Motor neuron (in vitro differentiated cells): Measurements from ENCODE around the gene COL23A1. TPM values are rescaled to one million over a fixed set of nuclear protein-coding genes. Genes with fewer than 3 reads are reported as not detected.
A peak's percentile ranks its signal among the peaks of the same experiment; 100 is the strongest.
"Not testable (repeated sequence)": the region's sequence is repeated elsewhere in the genome, so short reads cannot be mapped to it uniquely, and the experiment has no call there.

Experiments
- ATAC-seq, 8 experiments: fragments of 200-7000 bp; cut with Tn5 transposase; replicated peaks in 6 of 8; 2 replicates each; pipeline ENCODE4 v1.8.0; 2021; ENCODE audit warnings: mild to moderate bottlenecking in 8 of 8, moderate library complexity in 8 of 8
- H3K27ac ChIP-seq, 2 donors: fragments of 250-450 bp; sonication (Bioruptor Pico); 2 replicates each; pipeline ENCODE4 v1.9.0; 2021; ENCODE audit warnings: antibody characterized with exemption in 2 of 2, mild to moderate bottlenecking in 2 of 2, moderate library complexity in 1 of 2
- H3K4me1 ChIP-seq, 2 donors: fragments of 250-450 bp; sonication (Bioruptor Pico); replicated peaks in 1 of 2; 2 replicates each; pipeline ENCODE4 v1.6.1; 2021; ENCODE audit warnings: antibody characterized with exemption in 2 of 2, mild to moderate bottlenecking in 2 of 2, moderate library complexity in 1 of 2
- H3K4me3 ChIP-seq, 5 donors: fragments of 250-450 bp; sonication (Bioruptor Pico); 2 replicates each; pipeline ENCODE4 v1.9.0; 2021; ENCODE audit warnings: antibody characterized with exemption in 5 of 5, mild to moderate bottlenecking in 5 of 5, moderate library complexity in 4 of 5
- WGBS, 10 experiments: fragments of 450-650 bp; shearing (Covaris generic); methylation state at CpG; one replicate each; pipeline ENCODE4 v1.0.0; 2022; 5-methylcytosine and 5-hydroxymethylcytosine counted together
- in situ Hi-C, 9 experiments: fragments of 400-800 bp; cut with MboI; loops; one replicate each; pipeline ENCODE4 v1.15.0; 2021; ENCODE audit warnings: low sequenced_read_pairs in 9 of 9, low pct_unique_long_range_greater_than_20kb in 2 of 9; ENCODE audit not compliant: unreplicated experiment in 9 of 9
- total RNA-seq, 8 experiments: library from RNA; unstranded; fragments of 300-600 nt; gene quantifications; 2 replicates each; pipeline versions ENCODE4 v1.2.3 to v1.2.4, GENCODE V29; 2022

Gene COL23A1
- total RNA-seq, 8 experiments from 2014 or later = 0.10 to 10.8 (median 0.20) TPM

DNA sequence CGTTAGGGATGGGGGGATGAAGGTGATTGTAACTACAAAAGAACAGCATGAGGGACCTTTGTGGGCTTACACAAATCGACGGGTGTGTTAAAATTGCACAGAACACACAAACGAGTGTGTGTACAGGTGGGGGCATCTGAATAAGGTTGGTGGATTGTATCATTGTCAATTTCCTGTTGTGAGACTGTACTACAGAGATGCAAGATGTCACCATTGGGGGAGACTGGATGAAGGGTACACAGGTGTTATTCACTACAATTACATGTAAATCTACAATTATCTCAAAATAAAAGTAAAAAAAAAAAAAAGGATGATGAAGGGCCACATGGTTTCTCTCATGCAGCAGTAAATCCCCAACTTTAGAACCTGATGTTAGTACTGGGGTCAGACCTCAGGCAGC, 326.1 kb downstream of the COL23A1 start:
- no peak overlapping the region for H3K27ac ChIP-seq
- no peak overlapping the region for H3K4me3 ChIP-seq
- WGBS, 10 experiments = 0 to 80% (median 60%) methylated on average over 1 to 4 of the region's 4 CpGs
- no peaks in the 10 kb centered on the region for H3K4me1 ChIP-seq
- ATAC-seq = no peak
- in situ Hi-C loops = no loop called here

DNA sequence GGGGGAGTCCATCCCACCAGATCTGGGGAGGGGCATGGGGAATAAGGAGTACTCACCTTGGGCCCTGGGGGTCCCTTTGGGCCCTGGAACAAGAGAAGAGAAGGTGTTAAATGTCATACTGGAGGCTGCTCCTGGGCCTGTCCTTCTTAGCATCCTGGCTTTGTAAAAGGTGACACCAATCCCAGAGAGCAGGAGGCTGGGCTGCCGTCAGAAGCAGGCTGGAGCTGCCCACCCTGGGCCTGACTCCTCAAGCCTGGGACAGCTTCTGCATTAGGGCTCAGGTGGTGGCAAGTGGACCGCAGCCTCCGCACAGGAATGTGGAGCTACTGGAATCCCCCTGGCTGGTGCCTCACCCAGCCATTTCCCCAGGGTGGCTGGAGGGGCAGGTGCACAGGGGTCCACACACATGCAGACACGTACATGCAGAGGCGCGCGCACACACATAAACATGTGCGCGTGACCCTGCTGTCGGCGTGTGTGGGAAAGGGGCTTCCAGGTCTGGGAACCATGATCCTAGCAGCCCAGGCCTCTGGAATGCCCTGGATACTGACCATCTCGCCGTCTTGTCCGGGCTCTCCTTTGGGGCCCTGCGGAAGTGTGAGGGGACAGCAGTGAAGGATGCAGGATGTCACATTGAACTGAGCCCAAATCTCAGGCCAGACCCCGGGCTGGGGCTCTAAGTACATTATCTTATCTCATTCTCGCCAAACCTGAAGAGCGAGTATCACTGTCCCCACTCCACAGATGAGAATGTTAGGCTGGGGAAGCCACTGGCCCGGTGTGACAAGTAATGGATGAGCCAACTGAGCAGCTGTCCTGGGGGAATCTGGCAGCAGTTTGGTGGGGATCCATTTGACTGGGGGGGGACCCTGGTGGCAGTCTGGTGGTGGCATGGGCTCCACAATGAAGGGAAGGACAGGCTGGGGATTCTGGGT, 328.3 kb downstream of the COL23A1 start:
- Histone ChIP-seq H3K4me1 (no peaks in the 10 kb centered on the region), H3K4me3 (no peak overlapping the region), H3K27ac (no peak overlapping the region)
- in situ Hi-C loops = no loop called here
- no peak for ATAC-seq
- WGBS, 10 experiments = 61 to 94% (median 89%) methylated on average over 2 to 12 of the region's 19 CpGs; no CpG with 5 or more reads in 6 of the 10 experiments

DNA sequence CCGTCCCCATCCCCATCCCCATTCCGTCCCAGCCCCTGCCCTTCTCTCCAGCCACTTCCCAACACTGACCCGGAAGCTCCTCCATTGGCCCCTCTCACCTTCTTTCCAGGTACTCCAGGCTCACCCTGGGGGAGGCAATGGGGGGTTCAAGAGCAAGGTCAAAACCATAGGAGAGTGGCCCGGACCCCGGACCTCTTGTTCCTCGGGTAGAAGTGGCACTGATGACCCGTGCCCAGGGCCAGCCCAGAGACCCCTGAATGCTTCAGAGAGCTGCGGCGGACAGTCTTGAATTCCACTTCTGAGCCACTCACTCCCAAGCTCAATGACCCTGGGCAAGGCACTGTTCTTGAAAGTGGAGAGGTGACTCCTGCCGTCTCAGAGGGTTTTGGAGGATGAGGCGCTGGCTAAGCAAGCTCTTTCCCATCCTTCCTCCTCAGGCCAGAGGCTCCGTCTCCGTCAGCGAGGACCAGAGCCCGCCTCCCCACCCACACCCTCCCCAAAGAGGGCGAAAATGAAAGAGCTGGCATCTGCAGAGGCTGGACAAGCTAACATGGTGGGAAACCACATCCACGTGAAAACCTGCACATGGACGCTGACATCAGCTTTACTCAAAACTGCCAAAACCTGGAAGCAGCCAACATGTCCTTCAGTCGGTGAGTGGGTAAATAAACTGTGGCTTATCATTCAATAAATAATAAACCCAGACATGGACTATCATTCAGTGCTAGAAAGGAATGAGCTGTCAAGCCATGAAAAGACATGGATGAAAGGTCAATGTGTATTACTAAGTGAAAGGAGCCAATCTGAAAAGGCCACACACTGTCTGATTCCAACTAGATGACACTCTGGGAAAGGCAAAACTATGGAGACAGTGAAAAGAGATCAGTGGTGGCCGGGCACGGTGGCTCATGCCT, 330.3 kb downstream of the COL23A1 start:
- WGBS, 10 experiments = 28 to 88% (median 75%) methylated on average over 1 to 7 of the region's 21 CpGs; no CpG with 5 or more reads in 2 of the 10 experiments
- in situ Hi-C loops = no loop called here
- ATAC-seq = no peak
- Histone ChIP-seq H3K27ac (no peak overlapping the region), H3K4me1 (no peaks in the 10 kb centered on the region), H3K4me3 (no peak overlapping the region)

DNA sequence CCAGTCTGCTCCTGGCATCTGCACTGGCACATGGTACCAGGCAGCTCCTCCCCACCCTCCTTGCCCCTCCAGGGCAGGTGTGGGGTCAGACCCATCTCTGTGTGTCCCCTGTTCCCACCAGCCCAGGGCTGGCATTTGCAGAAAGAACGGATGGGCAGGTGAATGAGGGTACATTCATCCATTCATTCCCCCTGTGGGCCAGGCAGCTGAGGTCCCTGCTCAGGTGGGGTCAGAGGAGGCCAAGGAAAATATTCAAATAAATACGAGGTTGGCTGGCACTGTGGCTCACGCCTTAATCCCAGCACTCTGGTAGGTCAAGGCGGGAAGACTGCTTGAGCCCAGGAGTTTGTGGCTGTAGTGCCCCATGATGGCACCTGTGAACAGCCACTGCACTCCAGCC, 332.5 kb downstream of the COL23A1 start:
- 0 to 100% (median 89%) methylated on average over 1 to 4 of the region's 4 CpGs; no CpG with 5 or more reads in 5 of the 10 experiments for WGBS, 10 experiments
- in situ Hi-C loops = no loop called here
- H3K27ac ChIP-seq = no peak overlapping the region
- no peak overlapping the region for H3K4me3 ChIP-seq
- H3K4me1 ChIP-seq = no peaks in the 10 kb centered on the region
- no peak for ATAC-seq

DNA sequence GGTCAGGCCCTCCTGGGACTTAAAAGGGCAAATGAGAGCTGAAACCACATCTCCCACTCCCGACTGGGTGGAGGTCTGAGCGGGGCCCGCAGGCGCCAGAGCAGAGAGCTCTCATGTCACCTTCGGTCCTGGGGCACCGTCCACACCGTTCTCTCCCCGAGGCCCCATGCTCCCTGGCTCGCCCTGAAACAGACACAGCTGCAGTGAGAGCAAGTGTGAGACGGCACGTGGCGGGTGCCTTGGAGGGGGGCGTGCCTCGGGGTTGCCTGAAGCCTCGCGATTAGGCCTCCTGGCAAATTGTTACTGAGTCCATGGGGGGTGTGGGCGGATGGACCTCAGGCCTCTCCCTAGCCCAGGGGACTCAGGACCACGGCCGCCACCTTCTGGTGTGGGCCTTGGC, 333.4 kb downstream of the COL23A1 start:
- in situ Hi-C loops = no loop called here
- 79 to 100% methylated on average over 1 to 8 of the region's 19 CpGs; no CpG with 5 or more reads in 8 of the 10 experiments for WGBS, 10 experiments
- no peaks in the 10 kb centered on the region for H3K4me1 ChIP-seq
- no peak overlapping the region for H3K4me3 ChIP-seq
- H3K27ac ChIP-seq = no peak overlapping the region
- no peak for ATAC-seq

DNA sequence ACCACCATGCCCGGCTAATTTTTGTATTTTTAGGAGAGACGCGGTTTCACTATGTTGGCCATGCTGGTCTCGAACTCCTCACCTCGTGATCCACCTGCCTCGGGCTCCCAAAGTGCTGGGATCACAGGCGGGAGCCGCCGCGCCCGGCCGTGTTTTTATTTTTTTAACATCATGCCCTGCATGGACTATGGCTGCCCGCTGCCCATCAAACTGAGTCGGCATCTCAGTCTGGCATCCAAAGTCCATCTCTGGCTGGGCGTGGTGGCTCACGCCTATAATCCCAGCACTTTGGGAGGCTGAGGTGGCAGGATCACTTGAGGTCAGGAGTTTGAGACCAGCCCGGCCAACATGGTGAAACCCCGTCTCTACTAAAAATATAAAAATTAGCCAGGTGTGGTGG, 336.6 kb downstream of the COL23A1 start:
- H3K4me1 ChIP-seq, H3K4me3 ChIP-seq, in situ Hi-C loops, H3K27ac ChIP-seq, ATAC-seq: not testable (repeated sequence)
- WGBS, 10 experiments = 60 to 100% (median 95%) methylated on average over 4 to 6 of the region's 18 CpGs; no CpG with 5 or more reads in 4 of the 10 experiments

DNA sequence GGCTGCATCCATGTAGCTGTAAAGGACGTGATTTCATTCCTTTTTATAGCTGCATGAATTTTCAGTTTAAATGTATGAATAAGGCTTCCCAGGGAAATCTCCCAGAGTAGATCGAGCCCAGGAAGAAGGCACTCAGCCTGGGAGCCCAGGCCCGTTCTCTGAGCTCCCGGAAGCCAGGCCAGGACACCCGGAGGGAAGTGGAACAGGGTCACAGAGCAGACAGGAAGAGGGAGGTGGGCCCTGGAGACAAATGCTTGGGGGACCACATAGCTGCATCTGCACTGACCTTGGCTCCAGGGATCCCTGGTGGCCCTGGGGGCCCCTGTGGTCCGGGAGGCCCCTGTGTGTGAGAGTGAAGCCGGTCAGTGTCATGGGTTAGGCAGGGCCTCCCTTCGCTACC, 337.9 kb downstream of the COL23A1 start:
- H3K27ac ChIP-seq = no peak overlapping the region
- no peak overlapping the region for H3K4me3 ChIP-seq
- 81% methylated on average over 4 of the region's 8 CpGs; no CpG with 5 or more reads in 9 of the 10 experiments for WGBS, 10 experiments
- H3K4me1 ChIP-seq = no peaks in the 10 kb centered on the region
- ATAC-seq = peak in 1 of 8 experiments; percentile 48
- in situ Hi-C loops = no loop called here

DNA sequence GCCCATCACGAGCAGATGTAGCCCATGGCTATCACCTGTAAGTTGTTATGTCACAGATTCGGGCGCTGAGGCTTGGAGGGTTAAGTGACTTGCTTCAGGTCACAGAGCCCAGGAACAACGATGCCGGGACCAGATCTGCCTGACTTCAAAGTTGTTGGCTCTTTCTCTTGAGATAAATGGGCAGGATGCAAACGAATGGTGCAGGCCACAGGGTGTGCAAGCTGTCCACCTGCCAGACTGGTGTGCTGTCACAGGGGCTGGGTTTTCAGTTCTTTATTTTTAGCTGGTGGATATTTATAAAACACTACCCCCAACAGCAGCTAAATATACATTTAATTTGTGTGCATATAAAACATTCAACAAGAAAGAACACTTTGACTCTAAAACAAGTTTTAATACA, 339.9 kb downstream of the COL23A1 start:
- no peak overlapping the region for H3K4me3 ChIP-seq
- no peak for ATAC-seq
- no peak overlapping the region for H3K27ac ChIP-seq
- WGBS, 10 experiments = 13 to 100% (median 75%) methylated on average over 1 to 5 of the region's 6 CpGs; no CpG with 5 or more reads in 3 of the 10 experiments
- in situ Hi-C loops = no loop called here
- no peaks in the 10 kb centered on the region for H3K4me1 ChIP-seq

DNA sequence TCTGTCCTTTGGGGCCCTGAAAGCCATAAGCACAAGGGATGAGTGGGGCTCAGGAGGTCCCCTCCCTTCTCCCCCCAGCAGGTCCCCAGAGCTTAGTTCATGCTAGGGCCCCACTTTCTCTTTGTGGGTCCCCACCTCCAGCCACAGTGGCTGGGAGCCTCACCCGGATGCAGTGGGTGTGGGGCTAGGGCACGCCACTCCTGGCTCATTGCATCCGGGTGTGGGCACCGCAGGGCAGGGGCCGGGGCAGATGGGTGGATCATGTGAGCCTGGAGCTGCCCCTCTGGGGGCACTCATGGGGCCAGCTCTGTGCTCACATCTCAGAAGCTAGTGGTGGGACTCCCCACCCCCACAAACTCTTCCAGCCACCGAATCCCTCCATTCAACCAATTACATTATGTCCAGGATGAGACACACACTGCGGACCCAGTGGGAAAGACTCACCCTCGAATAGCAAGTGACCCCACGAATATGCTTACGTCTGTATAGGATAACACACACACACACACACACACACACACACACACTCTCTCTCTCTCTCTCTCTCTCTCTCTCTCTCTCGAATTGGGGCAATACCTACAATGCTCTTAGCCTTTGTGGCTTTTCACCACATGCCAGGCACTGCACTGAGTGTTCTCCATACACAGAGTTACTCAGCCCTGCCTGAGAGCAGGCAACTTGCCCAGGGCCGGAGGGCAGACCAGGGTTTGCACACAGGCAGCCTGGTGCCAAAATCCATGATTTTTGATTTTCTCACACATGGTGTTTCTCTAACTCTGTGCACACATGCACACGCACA, 340.8 kb downstream of the COL23A1 start:
- Histone ChIP-seq H3K4me1 (no peaks in the 10 kb centered on the region), H3K27ac (no peak overlapping the region), H3K4me3 (no peak overlapping the region)
- in situ Hi-C loops = no loop called here
- WGBS, 10 experiments = 0 to 70% (median 43%) methylated on average over 1 to 7 of the region's 13 CpGs; no CpG with 5 or more reads in 4 of the 10 experiments
- peak in 6 of 8 experiments; percentile 13 to 76 (median 38) for ATAC-seq

DNA sequence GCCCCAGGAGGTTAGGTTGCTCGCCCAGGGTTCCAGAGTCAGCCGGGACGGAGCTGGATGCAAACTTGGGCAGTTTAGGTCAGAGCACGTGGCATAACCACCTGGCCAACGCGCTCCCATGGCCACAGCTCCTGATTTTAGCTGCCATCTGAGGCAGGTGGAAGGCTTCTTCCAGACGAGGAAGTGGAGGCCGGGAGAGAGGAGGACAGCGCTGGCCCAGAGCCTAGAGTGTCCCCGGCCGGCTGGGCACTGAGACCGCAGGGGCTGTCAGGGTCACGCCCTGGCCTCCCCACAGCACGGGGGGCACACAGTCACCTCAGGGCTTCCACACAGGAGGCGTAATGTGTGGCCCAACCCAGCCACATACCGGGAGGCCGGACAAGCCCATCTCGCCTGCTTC, 341.4 kb downstream of the COL23A1 start:
- H3K27ac ChIP-seq = no peak overlapping the region
- no peak for ATAC-seq
- no peaks in the 10 kb centered on the region for H3K4me1 ChIP-seq
- no peak overlapping the region for H3K4me3 ChIP-seq
- WGBS, 10 experiments = 80 to 100% (median 100%) methylated on average over 1 to 3 of the region's 18 CpGs; no CpG with 5 or more reads in 7 of the 10 experiments
- in situ Hi-C loops = no loop called here

DNA sequence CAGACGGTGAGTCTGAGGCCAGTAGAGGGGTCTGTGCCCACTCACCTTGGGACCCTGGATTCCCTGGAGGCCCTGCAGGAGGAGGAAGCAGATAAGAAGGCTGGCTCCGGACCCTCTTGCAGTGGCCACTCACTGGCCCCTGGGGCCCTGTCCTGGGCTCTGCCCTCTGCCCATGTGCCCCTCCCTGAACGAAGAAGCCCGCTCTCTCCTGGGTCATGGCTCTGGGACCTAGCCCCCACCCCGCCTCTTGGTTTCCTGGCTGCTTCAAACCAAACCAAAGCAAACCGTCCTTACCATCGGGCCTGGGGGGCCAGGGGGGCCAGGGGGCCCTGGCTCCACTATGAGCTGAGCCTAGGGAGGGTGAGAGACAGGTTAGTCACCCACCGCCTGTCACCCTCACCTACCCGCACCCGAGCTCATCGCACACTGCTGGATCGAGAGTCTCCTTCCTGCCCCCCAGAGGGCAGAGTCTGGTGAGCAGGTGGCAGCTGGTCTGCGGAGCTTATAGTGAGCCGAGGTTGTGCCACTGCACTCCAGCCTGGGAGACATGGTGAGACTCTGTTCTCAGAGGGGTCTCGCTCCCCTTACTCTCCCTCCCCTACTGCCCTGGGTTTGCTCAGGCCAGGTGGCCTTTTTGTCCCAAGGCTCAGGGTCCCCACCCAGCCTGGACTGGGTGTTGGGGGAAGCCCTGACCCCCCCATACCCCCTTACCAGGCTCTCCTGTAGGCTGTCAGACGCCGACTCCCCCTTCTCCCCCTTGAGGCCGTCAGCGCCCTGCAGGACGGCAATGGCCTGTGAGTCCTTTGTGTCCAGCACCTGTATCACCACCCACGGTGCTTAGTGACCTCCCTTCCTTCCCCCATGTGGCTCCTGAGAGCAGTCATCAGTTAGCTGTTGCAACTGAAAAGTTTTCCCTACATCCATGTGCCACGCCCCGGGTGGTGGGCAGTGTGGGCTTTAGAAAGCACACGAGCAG, 342.4 kb downstream of the COL23A1 start:
- 60 to 100% (median 84%) methylated on average over 1 to 8 of the region's 24 CpGs; no CpG with 5 or more reads in 4 of the 10 experiments for WGBS, 10 experiments
- no peak overlapping the region for H3K27ac ChIP-seq
- in situ Hi-C loops = no loop called here
- peak in 4 of 8 experiments; percentile 18 to 54 (median 40) for ATAC-seq
- no peak overlapping the region for H3K4me3 ChIP-seq
- H3K4me1 ChIP-seq = no peaks in the 10 kb centered on the region
